CD4-positive, alpha-beta T cell treated with Interleukin-1 beta for 1 hour (primary cell): Measurements from ENCODE around the gene TROAP.
A peak's percentile ranks its signal among the peaks of the same experiment; 100 is the strongest.
"Not testable (repeated sequence)": the region's sequence is repeated elsewhere in the genome, so short reads cannot be mapped to it uniquely, and the experiment has no call there.

ENCODE experiments used
- DNase-seq, 2 donors: peaks; one replicate each; pipeline ENCODE4 v3.0.0-alpha.2; 2020 to 2022

TROAP gene

GRCh38 chr12:49330631-49331379 is 7.8 kb downstream of the TROAP start:
- no peak for DNase-seq

- no peak for DNase-seq
Measured at GRCh38 chr12:49331380-49332222, 8.5 kb downstream of the TROAP start.

GRCh38 chr12:49332441-49332861 is 9.4 kb downstream of the TROAP start:
- no peak for DNase-seq

GRCh38 chr12:49332891-49333371 is 9.9 kb downstream of the TROAP start:
- DNase-seq, result no peak

GRCh38 chr12:49333778-49334177 is 10.7 kb downstream of the TROAP start:
- DNase-seq, result not testable (repeated sequence)

- DNase-seq, result no peak
Measured at GRCh38 chr12:49334226-49334625, 11.2 kb downstream of the TROAP start.

GRCh38 chr12:49334681-49335080 is 11.6 kb downstream of the TROAP start:
- no peak for DNase-seq

GRCh38 chr12:49335118-49335954 is 12.3 kb downstream of the TROAP start:
- DNase-seq, result no peak

- DNase-seq, result no peak
Measured at GRCh38 chr12:49335955-49336644, 13.0 kb downstream of the TROAP start.

- peak; percentile 83 to 89 for DNase-seq
Measured at GRCh38 chr12:49336645-49337584, 13.9 kb downstream of the TROAP start, which contains the start of gene C1QL4. Gene C1QL4, minus strand, starts transcription at chr12:49337188. Its CDS starts 711 bp downstream, at chr12:49336477.

GRCh38 chr12:49338830-49339463 is 15.9 kb downstream of the TROAP start:
- no peak for DNase-seq

GRCh38 chr12:49339464-49339861 is 16.4 kb downstream of the TROAP start:
- no peak for DNase-seq

GRCh38 chr12:49340095-49340870 is 17.2 kb downstream of the TROAP start:
- DNase-seq, result no peak

GRCh38 chr12:49340971-49341776 is 18.1 kb downstream of the TROAP start:
- no peak for DNase-seq

- DNase-seq, result no peak
Measured at GRCh38 chr12:49341777-49342065, 18.7 kb downstream of the TROAP start.

- peak; percentile 79 to 80 for DNase-seq
Measured at GRCh38 chr12:49342066-49342913, 19.2 kb downstream of the TROAP start.

- DNase-seq, result peak in 1 of 2 donors; percentile 25
Measured at GRCh38 chr12:49342914-49343731, 20.1 kb downstream of the TROAP start.
